ENCODE results near the gene ITPK1. TPM values are rescaled to one million over a fixed set of nuclear protein-coding genes. Genes with fewer than 3 reads are reported as not detected.
"Not testable (repeated sequence)": the region's sequence is repeated elsewhere in the genome, so short reads cannot be mapped to it uniquely, and the experiment has no call there.

Gene ITPK1
- total RNA-seq, 1 donor from 2014 or later: 25.3 TPM

- DNase-seq (ENCODE audit: low spot score in 2 of 2) (peak; percentile 44 to 51), FAIRE-seq (no peak)
Observed at GRCh38 chr14:93132472-93133065, 16.8 kb upstream of the ITPK1 start.

- DNase-seq (ENCODE audit: low spot score in 2 of 2); FAIRE-seq: not testable (repeated sequence)
Observed at GRCh38 chr14:93131257-93131820, 15.6 kb upstream of the ITPK1 start.

- DNase-seq (ENCODE audit: low spot score in 2 of 2) (no peak), FAIRE-seq (no peak)
Observed at GRCh38 chr14:93128725-93129459, 13.2 kb upstream of the ITPK1 start.

- DNase-seq (ENCODE audit: low spot score in 2 of 2) (no peak), FAIRE-seq (no peak)
Observed at GRCh38 chr14:93126111-93126510, 10.4 kb upstream of the ITPK1 start.

GRCh38 chr14:93122826-93123225 lies 7.1 kb upstream of the ITPK1 start:
- no peak for FAIRE-seq
- DNase-seq (ENCODE audit: low spot score in 2 of 2): no peak

GRCh38 chr14:93121030-93121834 lies 5.5 kb upstream of the ITPK1 start:
- FAIRE-seq: no peak

GRCh38 chr14:93120517-93120916 lies 4.8 kb upstream of the ITPK1 start:
- no peak for FAIRE-seq
- no peak for DNase-seq (ENCODE audit: low spot score in 2 of 2)

More at GRCh38 chr14:93121030-93121834, 5.5 kb upstream of the ITPK1 start:
- DNase-seq (ENCODE audit: low spot score in 2 of 2): no peak

- no peak for DNase-seq (ENCODE audit: low spot score in 2 of 2)
- FAIRE-seq: no peak
Observed at GRCh38 chr14:93116676-93117200, 1.0 kb upstream of the ITPK1 start.

- no peak for FAIRE-seq
Observed at GRCh38 chr14:93115069-93115820, 480 bp downstream of the ITPK1 start.

GRCh38 chr14:93114713-93115068 lies 1.0 kb downstream of the ITPK1 start:
- FAIRE-seq (no peak), DNase-seq (ENCODE audit: low spot score in 2 of 2) (no peak)

More at GRCh38 chr14:93115069-93115820, 480 bp downstream of the ITPK1 start:
- DNase-seq (ENCODE audit: low spot score in 2 of 2): peak; percentile 88 to 93

GRCh38 chr14:93114068-93114710 lies 1.5 kb downstream of the ITPK1 start:
- no peak for DNase-seq (ENCODE audit: low spot score in 2 of 2)

GRCh38 chr14:93113678-93114067 lies 2.1 kb downstream of the ITPK1 start:
- FAIRE-seq (no peak), DNase-seq (ENCODE audit: low spot score in 2 of 2) (no peak)

More at GRCh38 chr14:93114068-93114710, 1.5 kb downstream of the ITPK1 start:
- FAIRE-seq: no peak

- FAIRE-seq (no peak), DNase-seq (ENCODE audit: low spot score in 2 of 2) (peak; percentile 57 to 71)
Observed at GRCh38 chr14:93112891-93113677, 2.6 kb downstream of the ITPK1 start.

- not testable (repeated sequence) for FAIRE-seq; DNase-seq (ENCODE audit: low spot score in 2 of 2)
Observed at GRCh38 chr14:93111541-93111940, 4.2 kb downstream of the ITPK1 start.

GRCh38 chr14:93110856-93111419 lies 4.8 kb downstream of the ITPK1 start:
- FAIRE-seq (no peak), DNase-seq (ENCODE audit: low spot score in 2 of 2) (no peak)

GRCh38 chr14:93109572-93110481 lies 5.9 kb downstream of the ITPK1 start:
- no peak for FAIRE-seq
- DNase-seq (ENCODE audit: low spot score in 2 of 2): no peak

GRCh38 chr14:93108105-93108504 lies 7.6 kb downstream of the ITPK1 start:
- FAIRE-seq (no peak), DNase-seq (ENCODE audit: low spot score in 2 of 2) (no peak)

Measured in frontal cortex (tissue), 4 donors.